ENCODE data around the gene SLC22A15. TPM values are rescaled to one million over a fixed set of nuclear protein-coding genes. Genes with fewer than 3 reads are reported as not detected.

The SLC22A15 gene
- total RNA-seq, result 1 to 10 TPM; 1.2 to 1.3 TPM

DNA sequence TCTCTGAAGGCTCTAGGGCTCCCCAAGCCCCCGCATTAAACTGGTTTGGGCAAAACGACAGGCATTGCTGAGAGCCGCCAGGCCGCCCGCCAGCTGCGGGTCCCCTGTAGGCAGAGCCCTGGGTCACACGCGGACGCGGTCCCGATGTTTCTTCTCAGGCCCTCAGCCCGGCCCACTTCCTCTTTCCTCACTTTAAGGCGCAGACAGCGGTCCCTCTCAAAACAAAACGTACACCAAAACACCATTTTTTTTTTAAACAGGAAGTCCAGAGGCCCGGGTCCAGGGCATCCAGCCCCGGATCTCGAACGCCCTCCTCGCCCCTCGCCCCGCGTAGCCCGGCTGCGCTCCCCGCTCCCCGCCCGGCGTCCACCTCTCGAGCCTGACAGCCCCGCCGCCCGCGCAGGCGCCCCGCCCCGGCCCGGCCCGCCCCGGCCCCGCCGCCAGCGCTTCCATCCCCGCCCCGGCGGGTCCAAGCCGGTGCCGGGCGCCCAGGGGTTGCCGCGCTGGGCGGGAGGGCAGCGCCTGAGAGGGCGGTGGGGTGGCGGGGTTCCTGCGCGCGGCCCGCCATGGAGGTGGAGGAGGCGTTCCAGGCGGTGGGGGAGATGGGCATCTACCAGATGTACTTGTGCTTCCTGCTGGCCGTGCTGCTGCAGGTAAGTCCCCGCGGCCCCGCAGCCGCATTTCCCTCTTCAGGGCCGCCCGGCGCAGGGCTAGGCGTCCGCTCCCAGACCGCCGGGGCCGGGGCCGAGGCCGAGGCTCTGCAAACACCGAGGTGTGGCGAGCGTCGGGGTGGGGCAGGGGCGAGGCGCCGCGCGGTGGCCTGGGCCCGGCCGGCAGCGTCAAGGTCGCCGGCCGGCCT lies at the start of gene SLC22A15:
Gene SLC22A15, plus strand, starts transcription at position 452 of the 859 bp plus-strand sequence. Its CDS starts 115 bp downstream, at position 567.
- Mint-ChIP-seq H3K27ac (peak within 1 kb of the TSS; percentile 67), H3K4me1 (peaks cover 14% of the 10 kb centered on the region), H3K4me3 (peak within 1 kb of the TSS; percentile 89), H3K27me3 (peaks cover 28% of the 10 kb centered on the region), H3K9me3 (no peaks in the 10 kb centered on the region), H3K36me3 (ENCODE audit: low read depth) (no peaks in the 10 kb centered on the region)
- peak; percentile 61 for DNase-seq
- POLR2A ChIA-PET, result no interaction called here
- CTCF ChIA-PET, result no interaction called here

DNA sequence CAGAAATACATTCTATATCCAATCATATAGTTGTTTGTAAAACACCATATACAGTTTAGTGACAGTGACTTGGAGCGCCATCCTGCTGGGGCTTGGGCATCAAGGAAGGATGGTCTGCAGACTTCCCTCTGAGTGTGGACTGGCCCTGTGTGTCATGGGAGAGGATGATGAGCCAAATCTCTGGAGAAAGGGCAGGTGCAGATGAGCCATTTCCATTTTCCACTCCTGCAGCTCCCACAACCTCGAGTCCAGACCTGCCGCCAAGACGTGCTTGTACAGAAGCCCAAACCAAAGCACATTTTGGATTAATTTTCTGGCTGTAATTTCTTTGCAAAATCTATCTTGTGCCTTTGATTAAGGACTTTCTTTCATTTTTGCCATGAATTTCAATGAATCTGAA lies 48.3 kb upstream of the SLC22A15 start:
- no peak overlapping the region for H3K4me3 Mint-ChIP-seq
- H3K27ac Mint-ChIP-seq, result no peak overlapping the region
- peaks cover 3% of the 10 kb centered on the region for H3K27me3 Mint-ChIP-seq
- no peak for DNase-seq
- peaks cover 7% of the 10 kb centered on the region for H3K4me1 Mint-ChIP-seq
- ChIA-PET CTCF (no interaction called here), POLR2A (no interaction called here)
- H3K36me3 Mint-ChIP-seq (ENCODE audit: low read depth), result no peaks in the 10 kb centered on the region
- H3K9me3 Mint-ChIP-seq, result no peaks in the 10 kb centered on the region

GRCh38 chr1:115929881-115930280 lies 46.4 kb upstream of the SLC22A15 start:
- Mint-ChIP-seq H3K36me3 (ENCODE audit: low read depth) (no peaks in the 10 kb centered on the region), H3K4me1 (peaks cover under 1% of the 10 kb centered on the region), H3K9me3 (no peaks in the 10 kb centered on the region), H3K27me3 (no peaks in the 10 kb centered on the region), H3K27ac (no peak overlapping the region), H3K4me3 (no peak overlapping the region)
- no peak for DNase-seq
- POLR2A ChIA-PET, result no interaction called here
- CTCF ChIA-PET, result no interaction called here

DNA sequence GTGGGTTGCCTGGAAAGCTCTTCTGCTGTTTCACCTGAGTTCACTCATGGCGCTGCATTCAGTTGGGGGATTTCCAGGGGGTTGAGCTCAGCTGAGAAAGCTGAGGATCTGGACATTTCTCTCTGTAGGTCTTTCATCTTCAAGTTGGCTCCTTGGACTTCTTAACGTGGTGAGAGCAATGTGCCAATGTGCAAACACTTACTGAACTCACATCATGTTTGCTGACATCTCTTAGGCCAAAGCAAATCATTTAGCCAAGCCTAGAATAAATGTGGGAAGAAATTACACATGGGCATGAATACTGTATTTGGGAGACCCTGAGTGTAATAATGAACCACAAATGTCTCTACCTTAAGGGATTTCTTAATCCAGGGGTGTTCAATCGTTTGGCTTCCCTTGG lies 42.7 kb upstream of the SLC22A15 start:
- Mint-ChIP-seq H3K27me3 (no peaks in the 10 kb centered on the region), H3K36me3 (ENCODE audit: low read depth) (no peaks in the 10 kb centered on the region), H3K9me3 (no peaks in the 10 kb centered on the region), H3K4me1 (no peaks in the 10 kb centered on the region), H3K27ac (no peak overlapping the region), H3K4me3 (no peak overlapping the region)
- CTCF ChIA-PET, result no interaction called here
- DNase-seq, result no peak
- POLR2A ChIA-PET, result no interaction called here

DNA sequence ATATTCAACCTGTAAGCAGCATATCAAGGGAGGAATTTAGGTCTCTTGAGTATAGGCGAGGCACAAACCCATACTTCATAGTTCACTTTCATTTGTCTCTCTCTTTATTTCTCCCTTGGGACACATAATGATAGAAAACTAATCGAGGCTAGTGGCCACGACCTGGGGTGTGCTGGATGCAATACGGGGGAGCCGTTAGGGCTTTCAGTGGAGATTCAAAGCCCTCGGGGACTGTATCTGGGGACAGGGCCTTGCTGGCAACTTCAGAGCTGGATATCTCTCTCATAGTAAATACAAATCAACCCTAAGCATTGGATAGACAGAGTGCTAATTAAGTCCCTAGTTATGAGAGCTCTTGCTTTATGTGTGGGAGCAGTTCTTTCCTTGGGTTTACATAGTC lies 36.9 kb upstream of the SLC22A15 start:
- DNase-seq, result no peak
- no peaks in the 10 kb centered on the region for H3K9me3 Mint-ChIP-seq
- CTCF ChIA-PET, result no interaction called here
- POLR2A ChIA-PET, result no interaction called here
- no peaks in the 10 kb centered on the region for H3K36me3 Mint-ChIP-seq (ENCODE audit: low read depth)
- H3K27ac Mint-ChIP-seq, result no peak overlapping the region
- no peak overlapping the region for H3K4me3 Mint-ChIP-seq
- H3K27me3 Mint-ChIP-seq, result no peaks in the 10 kb centered on the region
- H3K4me1 Mint-ChIP-seq, result no peaks in the 10 kb centered on the region

GRCh38 chr1:115946116-115946515 lies 30.2 kb upstream of the SLC22A15 start:
- no peaks in the 10 kb centered on the region for H3K36me3 Mint-ChIP-seq (ENCODE audit: low read depth)
- ChIA-PET POLR2A (no interaction called here), CTCF (interaction anchor here (0.7 kb wide), 1 partner anchor 1763 kb away, joined by 3 read pairs; no protein-coding TSS in a partner anchor)
- H3K27me3 Mint-ChIP-seq, result peaks cover 15% of the 10 kb centered on the region
- no peaks in the 10 kb centered on the region for H3K4me1 Mint-ChIP-seq
- no peaks in the 10 kb centered on the region for H3K9me3 Mint-ChIP-seq
- no peak overlapping the region for H3K4me3 Mint-ChIP-seq
- DNase-seq, result no peak
- H3K27ac Mint-ChIP-seq, result no peak overlapping the region

DNA sequence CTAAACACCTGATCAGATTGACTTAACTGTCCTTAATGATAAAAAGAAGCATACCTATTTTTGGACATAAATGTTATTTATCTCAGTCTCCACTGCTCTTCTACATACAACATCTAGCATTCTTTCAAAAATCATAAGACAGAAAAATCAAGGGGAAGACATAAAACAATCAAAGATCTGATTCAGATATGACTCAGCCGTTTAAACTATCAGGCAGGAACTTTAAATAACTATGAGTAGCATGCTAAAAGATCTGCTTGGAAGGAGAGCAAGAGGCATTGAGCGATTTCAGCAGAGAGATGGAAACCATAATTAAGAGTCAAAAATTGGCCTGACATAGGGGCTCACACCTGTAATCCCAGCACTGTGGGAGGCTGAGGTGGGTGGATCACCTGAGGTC lies 27.2 kb upstream of the SLC22A15 start:
- peaks cover 7% of the 10 kb centered on the region for H3K4me1 Mint-ChIP-seq
- no peak overlapping the region for H3K4me3 Mint-ChIP-seq
- POLR2A ChIA-PET, result no interaction called here
- no peak for DNase-seq
- peaks cover 15% of the 10 kb centered on the region for H3K27me3 Mint-ChIP-seq
- no peaks in the 10 kb centered on the region for H3K36me3 Mint-ChIP-seq (ENCODE audit: low read depth)
- H3K27ac Mint-ChIP-seq, result no peak overlapping the region
- no peaks in the 10 kb centered on the region for H3K9me3 Mint-ChIP-seq
- CTCF ChIA-PET, result no interaction called here

DNA sequence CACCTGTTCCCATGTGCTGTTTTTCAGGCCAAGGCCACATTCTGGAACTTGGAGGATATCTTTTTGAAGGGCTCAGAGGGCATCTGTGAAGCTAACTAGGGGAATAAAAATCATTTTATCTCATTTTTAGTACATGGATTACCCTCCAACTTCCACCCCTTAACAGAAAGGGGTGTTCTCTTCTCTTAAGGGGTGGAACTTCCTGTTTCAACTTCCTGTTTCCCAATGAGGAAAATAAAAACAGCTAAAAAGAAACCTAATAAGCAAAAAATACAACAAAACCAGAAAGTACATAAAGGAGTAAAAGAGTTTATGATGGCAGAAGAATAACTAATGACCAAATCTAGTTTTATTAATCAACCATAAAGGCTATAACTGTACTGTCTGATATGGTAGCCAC lies 24.8 kb upstream of the SLC22A15 start:
- H3K27me3 Mint-ChIP-seq, result peaks cover 17% of the 10 kb centered on the region
- H3K27ac Mint-ChIP-seq, result no peak overlapping the region
- no peak for DNase-seq
- no peak overlapping the region for H3K4me3 Mint-ChIP-seq
- H3K36me3 Mint-ChIP-seq (ENCODE audit: low read depth), result no peaks in the 10 kb centered on the region
- ChIA-PET POLR2A (no interaction called here), CTCF (no interaction called here)
- H3K4me1 Mint-ChIP-seq, result peaks cover 7% of the 10 kb centered on the region
- H3K9me3 Mint-ChIP-seq, result no peaks in the 10 kb centered on the region

- peaks cover 7% of the 10 kb centered on the region for H3K4me1 Mint-ChIP-seq
- no peaks in the 10 kb centered on the region for H3K9me3 Mint-ChIP-seq
- no peak for DNase-seq
- ChIA-PET POLR2A (no interaction called here), CTCF (no interaction called here)
- H3K27ac Mint-ChIP-seq, result no peak overlapping the region
- no peaks in the 10 kb centered on the region for H3K36me3 Mint-ChIP-seq (ENCODE audit: low read depth)
- H3K4me3 Mint-ChIP-seq, result no peak overlapping the region
- peaks cover 16% of the 10 kb centered on the region for H3K27me3 Mint-ChIP-seq
Measured at GRCh38 chr1:115952547-115952946, 23.8 kb upstream of the SLC22A15 start.

- POLR2A ChIA-PET, result no interaction called here
- no peak overlapping the region for H3K27ac Mint-ChIP-seq
- H3K27me3 Mint-ChIP-seq, result peaks cover 16% of the 10 kb centered on the region
- H3K4me1 Mint-ChIP-seq, result peaks cover 7% of the 10 kb centered on the region
- CTCF ChIA-PET, result no interaction called here
- H3K9me3 Mint-ChIP-seq, result no peaks in the 10 kb centered on the region
- H3K4me3 Mint-ChIP-seq, result no peak overlapping the region
- H3K36me3 Mint-ChIP-seq (ENCODE audit: low read depth), result no peaks in the 10 kb centered on the region
- DNase-seq, result no peak
Measured at GRCh38 chr1:115953180-115953579, 23.1 kb upstream of the SLC22A15 start.

DNA sequence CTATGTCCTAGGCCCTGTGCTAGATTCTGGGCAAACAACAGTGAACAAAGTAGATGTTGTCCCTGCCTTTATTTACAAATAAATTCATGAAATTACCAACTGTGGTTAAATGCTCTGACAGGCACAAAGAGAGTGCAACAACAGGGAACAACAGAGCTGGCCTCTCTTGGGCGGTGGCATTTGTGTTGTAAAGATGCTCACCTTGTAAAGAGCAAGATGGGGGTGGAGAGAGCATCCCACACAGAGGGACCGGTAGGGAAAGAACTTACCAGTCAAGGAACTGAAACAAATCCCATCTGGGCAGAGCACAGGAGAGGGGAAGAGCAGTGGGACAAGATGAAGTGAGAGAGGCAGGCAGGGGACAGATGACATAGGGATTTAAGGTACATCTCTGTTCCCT lies 21.6 kb upstream of the SLC22A15 start:
- H3K4me3 Mint-ChIP-seq, result no peak overlapping the region
- POLR2A ChIA-PET, result no interaction called here
- no peaks in the 10 kb centered on the region for H3K9me3 Mint-ChIP-seq
- H3K27me3 Mint-ChIP-seq, result peaks cover 16% of the 10 kb centered on the region
- H3K27ac Mint-ChIP-seq, result no peak overlapping the region
- no peak for DNase-seq
- H3K36me3 Mint-ChIP-seq (ENCODE audit: low read depth), result no peaks in the 10 kb centered on the region
- CTCF ChIA-PET, result no interaction called here
- peaks cover 7% of the 10 kb centered on the region for H3K4me1 Mint-ChIP-seq

DNA sequence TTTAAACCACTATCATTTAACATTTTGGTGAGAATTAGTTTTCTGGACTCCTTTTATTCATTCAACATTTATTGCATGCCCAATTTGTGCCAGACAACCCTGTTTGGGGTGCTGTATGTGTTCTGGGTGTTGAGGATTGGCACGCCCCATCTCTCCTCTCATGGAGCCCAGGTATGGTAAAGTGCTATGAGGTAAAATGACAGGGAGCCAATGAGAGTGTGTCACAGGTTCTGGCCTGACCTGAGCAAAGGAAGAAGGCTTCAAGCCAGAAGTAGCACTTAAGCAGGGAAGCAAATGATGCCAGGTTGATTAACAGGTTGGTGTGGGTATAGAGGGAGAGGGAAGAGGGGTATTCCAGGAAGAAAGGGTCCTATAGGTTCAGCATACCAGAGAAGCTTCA lies 21.1 kb upstream of the SLC22A15 start:
- ChIA-PET CTCF (no interaction called here), POLR2A (no interaction called here)
- Mint-ChIP-seq H3K27ac (no peak overlapping the region), H3K27me3 (peaks cover 16% of the 10 kb centered on the region), H3K9me3 (no peaks in the 10 kb centered on the region), H3K36me3 (ENCODE audit: low read depth) (no peaks in the 10 kb centered on the region), H3K4me3 (no peak overlapping the region), H3K4me1 (peaks cover 7% of the 10 kb centered on the region)
- DNase-seq, result no peak

DNA sequence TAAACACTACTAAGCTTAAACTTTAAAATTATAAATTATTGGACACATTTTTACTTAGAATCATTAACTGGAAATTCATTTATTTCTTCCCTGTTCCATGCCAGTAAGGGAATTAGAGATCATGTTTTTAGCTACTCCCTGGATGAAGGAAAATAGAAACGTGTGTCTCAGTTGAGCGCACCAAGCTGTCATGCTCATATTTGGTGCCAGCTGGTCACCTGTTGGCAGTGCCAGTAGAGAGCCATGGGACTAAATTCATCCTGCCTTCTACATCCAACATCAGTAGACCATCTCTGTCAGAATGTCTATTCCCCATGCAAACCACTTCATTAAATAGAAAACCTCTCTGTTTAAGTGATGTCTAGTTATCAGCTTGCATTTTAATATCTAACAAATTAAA lies 17.4 kb upstream of the SLC22A15 start:
- H3K27me3 Mint-ChIP-seq, result peaks cover 36% of the 10 kb centered on the region
- H3K9me3 Mint-ChIP-seq, result no peaks in the 10 kb centered on the region
- CTCF ChIA-PET, result no interaction called here

GRCh38 chr1:115969509-115969908 lies 6.8 kb upstream of the SLC22A15 start:
- DNase-seq, result no peak
- no peaks in the 10 kb centered on the region for H3K4me1 Mint-ChIP-seq
- peaks cover 40% of the 10 kb centered on the region for H3K27me3 Mint-ChIP-seq
- CTCF ChIA-PET, result no interaction called here
- no peaks in the 10 kb centered on the region for H3K36me3 Mint-ChIP-seq (ENCODE audit: low read depth)
- H3K9me3 Mint-ChIP-seq, result no peaks in the 10 kb centered on the region
- POLR2A ChIA-PET, result no interaction called here
- H3K4me3 Mint-ChIP-seq, result no peak overlapping the region
- no peak overlapping the region for H3K27ac Mint-ChIP-seq

More for the DNA sequence above, 17.4 kb upstream of the SLC22A15 start:
- Mint-ChIP-seq H3K36me3 (ENCODE audit: low read depth) (no peaks in the 10 kb centered on the region), H3K4me1 (no peaks in the 10 kb centered on the region), H3K27ac (no peak overlapping the region), H3K4me3 (no peak overlapping the region)
- DNase-seq, result no peak
- POLR2A ChIA-PET, result no interaction called here

Data from activated CD4-positive, alpha-beta memory T cell treated with anti-CD3 and anti-CD28 coated beads, Interleukin-2, amount 10 ng/mL, durations not matched to agents 7 days and 5 days (primary cell).